GM23338 (cell line): Measurements from ENCODE around the gene ECM2. TPM values are rescaled to one million over a fixed set of nuclear protein-coding genes. Genes with fewer than 3 reads are reported as not detected.

Experiments
- ATAC-seq: fragments of 200-7000 bp; cut with Tn5 transposase; 3 replicates; pipeline ENCODE4 v1.9.1; 2020
- DNase-seq: peaks from one replicate; pipeline ENCODE4 v3.0.0-alpha.2; 2015; ENCODE audit warnings: low spot score
- H2AFZ ChIP-seq: fragments of 200-600 bp; sonication (generic); 2 replicates; pipeline ENCODE4 v1.8.0; 2016; ENCODE audit warnings: antibody characterized with exemption, mild to moderate bottlenecking, moderate library complexity
- H3F3A ChIP-seq: fragments of 200-600 bp; sonication (generic); replicated peaks from 2 replicates; pipeline ENCODE4 v1.8.0; 2017; ENCODE audit warnings: antibody characterized with exemption, mixed run types, low read depth
- H3K27ac ChIP-seq: fragments of 200-600 bp; sonication (generic); 2 replicates; pipeline ENCODE4 v1.6.1; 2016; ENCODE audit warnings: low read depth
- H3K27me3 ChIP-seq: fragments of 200-600 bp; sonication (generic); 2 replicates; pipeline ENCODE4 v1.8.0; 2016; ENCODE audit warnings: mild to moderate bottlenecking, mixed run types, moderate library complexity; ENCODE audit not compliant: insufficient read depth
- H3K36me3 ChIP-seq: fragments of 200-600 bp; sonication (generic); 2 replicates; pipeline ENCODE4 v1.8.0; 2016; ENCODE audit warnings: mild to moderate bottlenecking; ENCODE audit not compliant: insufficient read depth
- H3K4me1 ChIP-seq: fragments of 200-600 bp; sonication (generic); 2 replicates; pipeline ENCODE4 v1.8.0; 2016; ENCODE audit warnings: mild to moderate bottlenecking, moderate library complexity; ENCODE audit not compliant: insufficient read depth
- H3K4me2 ChIP-seq: fragments of 200-600 bp; sonication (generic); 2 replicates; pipeline ENCODE4 v1.7.1; 2017; ENCODE audit warnings: mixed run types
- H3K4me3 ChIP-seq: fragments of 200-600 bp; sonication (generic); 2 replicates; pipeline ENCODE4 v1.6.1; 2016; ENCODE audit warnings: mixed run types
- H3K79me2 ChIP-seq: fragments of 200-600 bp; sonication (generic); replicated peaks from 2 replicates; pipeline ENCODE4 v1.8.0; 2017; ENCODE audit warnings: mild to moderate bottlenecking; ENCODE audit not compliant: insufficient read depth
- H3K9me2 ChIP-seq: fragments of 200-600 bp; sonication (generic); 2 replicates; pipeline ENCODE4 v1.8.0; 2017; ENCODE audit not compliant: insufficient read depth
- H4K20me1 ChIP-seq: fragments of 200-600 bp; sonication (generic); replicated peaks from 2 replicates; pipeline ENCODE4 v1.8.0; 2017; ENCODE audit warnings: mild to moderate bottlenecking; ENCODE audit not compliant: insufficient read depth
- H3K27ac Mint-ChIP-seq: 2 replicates; pipeline ENCODE4 v1.8.0; 2020; ENCODE audit warnings: inconsistent platforms, mild to moderate bottlenecking, moderate library complexity, mixed read lengths
- H3K27me3 Mint-ChIP-seq: 3 replicates; pipeline ENCODE4 v1.8.0; 2022; ENCODE audit warnings: low read depth, mild to moderate bottlenecking, moderate library complexity, mixed read lengths, inconsistent platforms; ENCODE audit not compliant: insufficient read depth, poor library complexity
- H3K36me3 Mint-ChIP-seq: 3 replicates; pipeline ENCODE4 v1.8.0; 2021; ENCODE audit warnings: low read depth, mild to moderate bottlenecking, inconsistent platforms, moderate library complexity, mixed read lengths
- H3K4me1 Mint-ChIP-seq: 3 replicates; pipeline ENCODE4 v1.8.0; 2020; ENCODE audit warnings: mild to moderate bottlenecking, inconsistent platforms, mixed read lengths
- H3K4me3 Mint-ChIP-seq: 3 replicates; pipeline ENCODE4 v1.8.0; 2021; ENCODE audit warnings: moderate library complexity, mild to moderate bottlenecking, inconsistent platforms, mixed read lengths
- H3K9me3 Mint-ChIP-seq: 3 replicates; pipeline ENCODE4 v1.8.0; 2020; ENCODE audit warnings: moderate library complexity, mild to moderate bottlenecking, inconsistent platforms, mixed read lengths
- CREB1 ChIP-seq: fragments of 250-450 bp; sonication (Bioruptor Pico); IDR thresholded peaks from 2 replicates; pipeline ENCODE4 v1.5.0; 2020; ENCODE audit warnings: low read depth, mild to moderate bottlenecking, moderate library complexity
- EZH2 ChIP-seq: fragments of 200-600 bp; sonication (generic); IDR thresholded peaks from one replicate; pipeline ENCODE4 v1.8.0; 2017; ENCODE audit warnings: antibody characterized with exemption, mild to moderate bottlenecking, low read depth; ENCODE audit not compliant: unreplicated experiment
- EZH2phosphoT487 ChIP-seq: fragments of 200-600 bp; sonication (generic); IDR thresholded peaks from one replicate; pipeline ENCODE4 v1.8.1; 2018; ENCODE audit warnings: antibody characterized with exemption; ENCODE audit not compliant: unreplicated experiment
- JUNB ChIP-seq: IDR thresholded peaks from one replicate; pipeline ENCODE4 v1.6.1; 2016; ENCODE audit warnings: antibody characterized with exemption; ENCODE audit not compliant: unreplicated experiment
- NANOG ChIP-seq: IDR thresholded peaks from 2 replicates; pipeline ENCODE4 v1.6.1; 2016; ENCODE audit warnings: antibody characterized with exemption, borderline replicate concordance
- POLR2AphosphoS5 ChIP-seq: IDR thresholded peaks from 2 replicates; pipeline ENCODE4 v1.6.1; 2016; ENCODE audit warnings: antibody characterized with exemption, low read depth
- STAT1 ChIP-seq: IDR thresholded peaks from one replicate; pipeline ENCODE4 v1.6.1; 2016; ENCODE audit warnings: antibody characterized with exemption; ENCODE audit not compliant: unreplicated experiment
- ZNF114 ChIP-seq: fragments of 250-450 bp; sonication (Bioruptor Pico); IDR thresholded peaks from 2 replicates; pipeline ENCODE4 v1.5.0; 2020; ENCODE audit warnings: mild to moderate bottlenecking, moderate library complexity
- polyA plus RNA-seq: library from polyadenylated mRNA; unstranded; fragments of >200 nt; fragmentation: Nextera tagmentation; extraction: Ambion mirVana; gene quantifications from 2 replicates; pipeline ENCODE4 v1.2.1, GENCODE V29; 2016
- total RNA-seq: library from RNA; depleted of rRNA; stranded (reverse); fragments of >200 nt; shearing (Covaris generic); gene quantifications from 2 replicates; pipeline ENCODE4 v1.2.3, GENCODE V29; 2014
- TF ChIP-seq, protein P1 (sequence below): fragments of 250-450 bp; sonication (Bioruptor Pico); IDR thresholded peaks from 2 replicates; pipeline ENCODE4 v1.5.0; 2020; ENCODE audit warnings: mild to moderate bottlenecking, moderate library complexity
- TF ChIP-seq, protein P2 (sequence below): IDR thresholded peaks from 2 replicates; pipeline ENCODE4 v1.6.1; 2016; ENCODE audit warnings: antibody characterized with exemption
- TF ChIP-seq, protein P3 (sequence below): IDR thresholded peaks from one replicate; pipeline ENCODE4 v1.6.1; 2018; ENCODE audit warnings: antibody characterized with exemption; ENCODE audit not compliant: unreplicated experiment

Gene ECM2
- total and polyA plus RNA-seq, 2 experiments from 2014 or later, result 0.79 TPM; not detected in 1

DNA sequence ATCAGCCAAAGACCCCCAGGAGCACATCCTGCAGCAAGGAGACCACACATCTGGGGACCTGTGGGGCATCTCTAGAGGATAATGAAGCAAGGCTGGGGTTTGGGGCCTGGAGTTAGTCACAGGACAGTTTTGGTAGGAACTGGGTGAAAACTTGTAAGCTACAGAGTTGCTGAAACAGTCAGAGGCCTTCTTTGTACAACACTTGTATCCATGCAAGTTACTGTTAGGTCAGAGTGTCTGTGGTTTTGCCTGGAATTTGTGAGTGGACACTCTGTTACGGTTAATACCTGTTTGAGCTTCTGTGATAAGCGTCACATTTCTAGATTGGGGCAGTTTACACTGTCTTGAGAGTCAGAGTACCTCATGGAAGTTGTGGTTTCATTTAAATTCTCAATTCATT, 30.9 kb downstream of the ECM2 start:
- H3K9me3 Mint-ChIP-seq, result no peaks in the 10 kb centered on the region
- ATAC-seq (no peak), DNase-seq (no peak)
- no peak overlapping the region for H3K27ac ChIP-seq
- H3K36me3 Mint-ChIP-seq, result no peaks in the 10 kb centered on the region
- TF ChIP-seq ZNF114 (no peak), NANOG (no peak), EZH2phosphoT487 (no peak)
- H3K4me2 ChIP-seq, result no peak overlapping the region
- H3K4me3 Mint-ChIP-seq, result no peak overlapping the region
- H3K27me3 ChIP-seq, result no peaks in the 10 kb centered on the region
- no peak overlapping the region for H3K4me3 ChIP-seq
- no peaks in the 10 kb centered on the region for H3K36me3 ChIP-seq
- no peaks in the 10 kb centered on the region for H4K20me1 ChIP-seq
- no peaks in the 10 kb centered on the region for H3F3A ChIP-seq
- H2AFZ ChIP-seq, result no peak overlapping the region
- H3K79me2 ChIP-seq, result no peaks in the 10 kb centered on the region
- peaks cover 12% of the 10 kb centered on the region; the same call in 1 of the 2 replicates for H3K4me1 ChIP-seq
- H3K27me3 Mint-ChIP-seq, result peaks cover 7% of the 10 kb centered on the region
- no peaks in the 10 kb centered on the region for H3K9me2 ChIP-seq
- peaks cover 30% of the 10 kb centered on the region for H3K4me1 Mint-ChIP-seq
- peak overlapping the region; percentile 31; the same call in 1 of the 2 replicates for H3K27ac Mint-ChIP-seq

DNA sequence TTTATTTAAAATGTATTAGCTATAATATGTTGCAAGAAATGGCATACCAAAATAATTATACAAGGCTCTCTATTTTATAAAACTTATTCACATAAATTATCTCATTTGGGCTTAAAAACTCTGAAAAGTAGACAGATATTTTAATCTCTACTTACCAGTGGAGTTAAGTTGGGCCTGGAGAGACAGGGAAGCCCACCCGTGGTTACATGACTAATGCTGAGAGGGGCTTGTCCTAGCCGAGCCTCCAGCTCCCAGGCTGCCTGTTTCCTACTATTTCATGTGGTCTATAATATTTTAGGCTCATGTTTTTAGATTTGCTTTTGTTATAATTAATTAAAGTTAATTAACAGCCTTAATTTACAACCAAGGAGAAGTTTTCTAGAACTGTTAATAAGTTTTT, 32.6 kb downstream of the ECM2 start:
- ATAC-seq, result peak; percentile 43
- TF ChIP-seq CREB1 (CRISPR knock-in tag) (no peak), NANOG (no peak), STAT1 (no peak), EZH2 (no peak), POLR2AphosphoS5 (no peak), EZH2phosphoT487 (no peak), ZNF114 (no peak), JUNB (no peak)
- TF ChIP-seq, protein P1, sequence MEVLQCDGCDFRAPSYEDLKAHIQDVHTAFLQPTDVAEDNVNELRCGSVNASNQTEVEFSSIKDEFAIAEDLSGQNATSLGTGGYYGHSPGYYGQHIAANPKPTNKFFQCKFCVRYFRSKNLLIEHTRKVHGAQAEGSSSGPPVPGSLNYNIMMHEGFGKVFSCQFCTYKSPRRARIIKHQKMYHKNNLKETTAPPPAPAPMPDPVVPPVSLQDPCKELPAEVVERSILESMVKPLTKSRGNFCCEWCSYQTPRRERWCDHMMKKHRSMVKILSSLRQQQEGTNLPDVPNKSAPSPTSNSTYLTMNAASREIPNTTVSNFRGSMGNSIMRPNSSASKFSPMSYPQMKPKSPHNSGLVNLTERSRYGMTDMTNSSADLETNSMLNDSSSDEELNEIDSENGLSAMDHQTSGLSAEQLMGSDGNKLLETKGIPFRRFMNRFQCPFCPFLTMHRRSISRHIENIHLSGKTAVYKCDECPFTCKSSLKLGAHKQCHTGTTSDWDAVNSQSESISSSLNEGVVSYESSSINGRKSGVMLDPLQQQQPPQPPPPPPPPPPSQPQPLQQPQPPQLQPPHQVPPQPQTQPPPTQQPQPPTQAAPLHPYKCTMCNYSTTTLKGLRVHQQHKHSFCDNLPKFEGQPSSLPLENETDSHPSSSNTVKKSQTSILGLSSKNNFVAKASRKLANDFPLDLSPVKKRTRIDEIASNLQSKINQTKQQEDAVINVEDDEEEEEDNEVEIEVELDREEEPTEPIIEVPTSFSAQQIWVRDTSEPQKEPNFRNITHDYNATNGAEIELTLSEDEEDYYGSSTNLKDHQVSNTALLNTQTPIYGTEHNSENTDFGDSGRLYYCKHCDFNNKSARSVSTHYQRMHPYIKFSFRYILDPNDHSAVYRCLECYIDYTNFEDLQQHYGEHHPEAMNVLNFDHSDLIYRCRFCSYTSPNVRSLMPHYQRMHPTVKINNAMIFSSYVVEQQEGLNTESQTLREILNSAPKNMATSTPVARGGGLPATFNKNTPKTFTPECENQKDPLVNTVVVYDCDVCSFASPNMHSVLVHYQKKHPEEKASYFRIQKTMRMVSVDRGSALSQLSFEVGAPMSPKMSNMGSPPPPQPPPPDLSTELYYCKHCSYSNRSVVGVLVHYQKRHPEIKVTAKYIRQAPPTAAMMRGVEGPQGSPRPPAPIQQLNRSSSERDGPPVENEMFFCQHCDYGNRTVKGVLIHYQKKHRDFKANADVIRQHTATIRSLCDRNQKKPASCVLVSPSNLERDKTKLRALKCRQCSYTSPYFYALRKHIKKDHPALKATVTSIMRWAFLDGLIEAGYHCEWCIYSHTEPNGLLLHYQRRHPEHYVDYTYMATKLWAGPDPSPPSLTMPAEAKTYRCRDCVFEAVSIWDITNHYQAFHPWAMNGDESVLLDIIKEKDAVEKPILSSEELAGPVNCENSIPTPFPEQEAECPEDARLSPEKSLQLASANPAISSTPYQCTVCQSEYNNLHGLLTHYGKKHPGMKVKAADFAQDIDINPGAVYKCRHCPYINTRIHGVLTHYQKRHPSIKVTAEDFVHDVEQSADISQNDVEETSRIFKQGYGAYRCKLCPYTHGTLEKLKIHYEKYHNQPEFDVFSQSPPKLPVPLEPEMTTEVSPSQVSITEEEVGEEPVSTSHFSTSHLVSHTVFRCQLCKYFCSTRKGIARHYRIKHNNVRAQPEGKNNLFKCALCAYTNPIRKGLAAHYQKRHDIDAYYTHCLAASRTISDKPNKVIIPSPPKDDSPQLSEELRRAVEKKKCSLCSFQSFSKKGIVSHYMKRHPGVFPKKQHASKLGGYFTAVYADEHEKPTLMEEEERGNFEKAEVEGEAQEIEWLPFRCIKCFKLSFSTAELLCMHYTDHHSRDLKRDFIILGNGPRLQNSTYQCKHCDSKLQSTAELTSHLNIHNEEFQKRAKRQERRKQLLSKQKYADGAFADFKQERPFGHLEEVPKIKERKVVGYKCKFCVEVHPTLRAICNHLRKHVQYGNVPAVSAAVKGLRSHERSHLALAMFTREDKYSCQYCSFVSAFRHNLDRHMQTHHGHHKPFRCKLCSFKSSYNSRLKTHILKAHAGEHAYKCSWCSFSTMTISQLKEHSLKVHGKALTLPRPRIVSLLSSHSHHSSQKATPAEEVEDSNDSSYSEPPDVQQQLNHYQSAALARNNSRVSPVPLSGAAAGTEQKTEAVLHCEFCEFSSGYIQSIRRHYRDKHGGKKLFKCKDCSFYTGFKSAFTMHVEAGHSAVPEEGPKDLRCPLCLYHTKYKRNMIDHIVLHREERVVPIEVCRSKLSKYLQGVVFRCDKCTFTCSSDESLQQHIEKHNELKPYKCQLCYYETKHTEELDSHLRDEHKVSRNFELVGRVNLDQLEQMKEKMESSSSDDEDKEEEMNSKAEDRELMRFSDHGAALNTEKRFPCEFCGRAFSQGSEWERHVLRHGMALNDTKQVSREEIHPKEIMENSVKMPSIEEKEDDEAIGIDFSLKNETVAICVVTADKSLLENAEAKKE, result no peak
- TF ChIP-seq, protein P2, sequence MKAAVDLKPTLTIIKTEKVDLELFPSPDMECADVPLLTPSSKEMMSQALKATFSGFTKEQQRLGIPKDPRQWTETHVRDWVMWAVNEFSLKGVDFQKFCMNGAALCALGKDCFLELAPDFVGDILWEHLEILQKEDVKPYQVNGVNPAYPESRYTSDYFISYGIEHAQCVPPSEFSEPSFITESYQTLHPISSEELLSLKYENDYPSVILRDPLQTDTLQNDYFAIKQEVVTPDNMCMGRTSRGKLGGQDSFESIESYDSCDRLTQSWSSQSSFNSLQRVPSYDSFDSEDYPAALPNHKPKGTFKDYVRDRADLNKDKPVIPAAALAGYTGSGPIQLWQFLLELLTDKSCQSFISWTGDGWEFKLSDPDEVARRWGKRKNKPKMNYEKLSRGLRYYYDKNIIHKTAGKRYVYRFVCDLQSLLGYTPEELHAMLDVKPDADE, result no peak
- TF ChIP-seq, protein P3, sequence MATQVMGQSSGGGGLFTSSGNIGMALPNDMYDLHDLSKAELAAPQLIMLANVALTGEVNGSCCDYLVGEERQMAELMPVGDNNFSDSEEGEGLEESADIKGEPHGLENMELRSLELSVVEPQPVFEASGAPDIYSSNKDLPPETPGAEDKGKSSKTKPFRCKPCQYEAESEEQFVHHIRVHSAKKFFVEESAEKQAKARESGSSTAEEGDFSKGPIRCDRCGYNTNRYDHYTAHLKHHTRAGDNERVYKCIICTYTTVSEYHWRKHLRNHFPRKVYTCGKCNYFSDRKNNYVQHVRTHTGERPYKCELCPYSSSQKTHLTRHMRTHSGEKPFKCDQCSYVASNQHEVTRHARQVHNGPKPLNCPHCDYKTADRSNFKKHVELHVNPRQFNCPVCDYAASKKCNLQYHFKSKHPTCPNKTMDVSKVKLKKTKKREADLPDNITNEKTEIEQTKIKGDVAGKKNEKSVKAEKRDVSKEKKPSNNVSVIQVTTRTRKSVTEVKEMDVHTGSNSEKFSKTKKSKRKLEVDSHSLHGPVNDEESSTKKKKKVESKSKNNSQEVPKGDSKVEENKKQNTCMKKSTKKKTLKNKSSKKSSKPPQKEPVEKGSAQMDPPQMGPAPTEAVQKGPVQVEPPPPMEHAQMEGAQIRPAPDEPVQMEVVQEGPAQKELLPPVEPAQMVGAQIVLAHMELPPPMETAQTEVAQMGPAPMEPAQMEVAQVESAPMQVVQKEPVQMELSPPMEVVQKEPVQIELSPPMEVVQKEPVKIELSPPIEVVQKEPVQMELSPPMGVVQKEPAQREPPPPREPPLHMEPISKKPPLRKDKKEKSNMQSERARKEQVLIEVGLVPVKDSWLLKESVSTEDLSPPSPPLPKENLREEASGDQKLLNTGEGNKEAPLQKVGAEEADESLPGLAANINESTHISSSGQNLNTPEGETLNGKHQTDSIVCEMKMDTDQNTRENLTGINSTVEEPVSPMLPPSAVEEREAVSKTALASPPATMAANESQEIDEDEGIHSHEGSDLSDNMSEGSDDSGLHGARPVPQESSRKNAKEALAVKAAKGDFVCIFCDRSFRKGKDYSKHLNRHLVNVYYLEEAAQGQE, result no peak

More for the DNA sequence above, 32.6 kb downstream of the ECM2 start:
- H3K4me3 Mint-ChIP-seq, result no peak overlapping the region
- Histone ChIP-seq H3F3A (no peaks in the 10 kb centered on the region), H3K4me1 (peaks cover 12% of the 10 kb centered on the region; the same call in 1 of the 2 replicates), H4K20me1 (no peaks in the 10 kb centered on the region), H3K4me3 (no peak overlapping the region), H3K27me3 (no peaks in the 10 kb centered on the region), H3K4me2 (no peak overlapping the region), H2AFZ (no peak overlapping the region), H3K36me3 (no peaks in the 10 kb centered on the region), H3K79me2 (no peaks in the 10 kb centered on the region), H3K9me2 (no peaks in the 10 kb centered on the region), H3K27ac (no peak overlapping the region)
- H3K4me1 Mint-ChIP-seq, result peaks cover 33% of the 10 kb centered on the region
- no peak for DNase-seq
- no peaks in the 10 kb centered on the region for H3K36me3 Mint-ChIP-seq
- H3K27ac Mint-ChIP-seq, result no peak overlapping the region
- H3K27me3 Mint-ChIP-seq, result peaks cover 6% of the 10 kb centered on the region
- H3K9me3 Mint-ChIP-seq, result no peaks in the 10 kb centered on the region
